HCT116 (cell line): ENCODE measurements around the gene WNT16. TPM values are rescaled to one million over a fixed set of nuclear protein-coding genes. Genes with fewer than 3 reads are reported as not detected.
A peak's percentile ranks its signal among the peaks of the same experiment; 100 is the strongest.

Experiments used
- ATAC-seq: fragments of 200-7000 bp; cut with Tn5 transposase; 2 replicates; pipeline ENCODE4 v1.9.1; 2020; ENCODE audit warnings: mild to moderate bottlenecking, moderate library complexity
- BruUV-seq: library from RNA; stranded (reverse); fragments of 400-500 nt; replicated peaks from 2 replicates; lab custom pipeline; 2021; lab: Mats Ljungman, UMichigan
- CTCF ChIA-PET: fragments of 300-600 bp; sonication (Branson Sonifier 250); formaldehyde crosslinking; loops from one replicate; lab custom pipeline; 2021; ENCODE audit warnings: antibody characterized with exemption; lab: Charles Lee
- POLR2A ChIA-PET: fragments of 300-600, 350-600 bp; sonication (Branson Sonifier 250); formaldehyde crosslinking; loops from one replicate; lab custom pipeline; 2021; ENCODE audit warnings: antibody characterized with exemption; lab: Charles Lee
- RAD21 ChIA-PET, 2 experiments: fragments of 300-600 bp; sonication (Branson Sonifier 250); formaldehyde crosslinking; loops; one replicate each; lab custom pipeline; 2023; ENCODE audit warnings: low total read pairs in 2 of 2; ENCODE audit not compliant: uncharacterized antibody in 2 of 2, unreplicated experiment in 2 of 2, low non-redundant PET in 1 of 2; lab: Charles Lee
- DNase-seq: peaks from one replicate; pipeline ENCODE4 v3.0.0-alpha.2; 2010; ENCODE audit warnings: low read depth, low spot score
- H2AFZ ChIP-seq: fragments of 200-600 bp; shearing (Covaris generic), sonication (generic); 2 replicates; pipeline ENCODE4 v1.6.1; 2017; ENCODE audit warnings: low read depth, mixed run types, mixed read lengths, antibody characterized with exemption, low read length; ENCODE audit not compliant: poor library complexity, severe bottlenecking
- H3K27ac ChIP-seq: 2 replicates; pipeline ENCODE4 v1.5.1; 2012; ENCODE audit warnings: low read depth, low read length
- H3K27me3 ChIP-seq: fragments of 200-600 bp; sonication (generic); 2 replicates; pipeline ENCODE4 v1.6.1; 2016; ENCODE audit warnings: mixed run types, low read length, mixed read lengths; ENCODE audit not compliant: insufficient read depth
- H3K36me3 ChIP-seq, 2 experiments: fragments of 200-500 bp in 1 of 2; fragments of 200-600 bp in 1 of 2; sonication (Bioruptor generic) in 1 of 2; sonication (generic) in 1 of 2; 2 replicates each; pipeline versions ENCODE4 v1.5.1 to v1.6.1; 2014 to 2016; ENCODE audit warnings: low read length in 2 of 2, inconsistent platforms in 1 of 2, mixed read lengths in 1 of 2, mixed run types in 1 of 2; ENCODE audit not compliant: insufficient read depth in 2 of 2, control insufficient read depth in 1 of 2
- H3K4me1 ChIP-seq, 2 experiments: fragments of 200-600 bp in 1 of 2; sonication (generic) in 1 of 2; 2 replicates each; pipeline versions ENCODE4 v1.5.1 to v1.6.1; 2012 to 2017; ENCODE audit warnings: low read length in 2 of 2, inconsistent platforms in 1 of 2, mild to moderate bottlenecking in 1 of 2, mixed read lengths in 1 of 2, mixed run types in 1 of 2, moderate library complexity in 1 of 2; ENCODE audit not compliant: insufficient read depth in 2 of 2, control insufficient read depth in 1 of 2
- H3K4me2 ChIP-seq: fragments of 200-600 bp; sonication (generic); 2 replicates; pipeline ENCODE4 v1.6.1; 2017; ENCODE audit warnings: mixed run types, low read length, mixed read lengths
- H3K4me3 ChIP-seq, 2 experiments: fragments of 200-600 bp in 1 of 2; sonication (generic) in 1 of 2; replicated peaks in 1 of 2; 2 replicates each; pipeline ENCODE4 v1.5.1; 2011 to 2016; ENCODE audit warnings: low read length in 2 of 2, control low read depth in 1 of 2, low read depth in 1 of 2, mild to moderate bottlenecking in 1 of 2, mixed read lengths in 1 of 2, mixed run types in 1 of 2
- H3K79me2 ChIP-seq: fragments of 200-600 bp; sonication (generic); 2 replicates; pipeline ENCODE4 v1.6.1; 2017; ENCODE audit warnings: mild to moderate bottlenecking, mixed run types, low read length, moderate library complexity, mixed read lengths; ENCODE audit not compliant: insufficient read depth
- H3K9ac ChIP-seq: fragments of 200-600 bp; sonication (generic); 2 replicates; pipeline ENCODE4 v1.6.1; 2016; ENCODE audit warnings: low read length, mixed read lengths
- H3K9me2 ChIP-seq: fragments of 200-600 bp; sonication (generic), shearing (Covaris generic); 2 replicates; pipeline ENCODE4 v1.6.1; 2017; ENCODE audit warnings: mixed run types, mild to moderate bottlenecking, moderate library complexity; ENCODE audit not compliant: insufficient read depth
- H3K9me3 ChIP-seq, 2 experiments: fragments of 200-500 bp in 1 of 2; fragments of 200-600 bp in 1 of 2; sonication (Bioruptor generic) in 1 of 2; sonication (generic) in 1 of 2; 2 replicates each; pipeline ENCODE4 v1.6.1; 2014 to 2017; ENCODE audit warnings: low read length in 2 of 2, mixed read lengths in 2 of 2, inconsistent platforms in 1 of 2, low read depth in 1 of 2, mild to moderate bottlenecking in 1 of 2, mixed run types in 1 of 2, moderate library complexity in 1 of 2; ENCODE audit not compliant: control insufficient read depth in 1 of 2, insufficient read depth in 1 of 2
- H4K20me1 ChIP-seq: fragments of 200-600 bp; sonication (generic), shearing (Covaris generic); 2 replicates; pipeline ENCODE4 v1.6.1; 2017; ENCODE audit warnings: mixed run types, mild to moderate bottlenecking, moderate library complexity; ENCODE audit not compliant: insufficient read depth
- CBX3 ChIP-seq: IDR thresholded peaks from 2 replicates; pipeline ENCODE4 v1.6.1; 2012; ENCODE audit warnings: low read depth
- EGR1 ChIP-seq: IDR thresholded peaks from 2 replicates; pipeline ENCODE4 v1.6.1; 2012; ENCODE audit warnings: low read depth
- JUND ChIP-seq: IDR thresholded peaks from 2 replicates; pipeline ENCODE4 v1.6.1; 2012
- SIN3A ChIP-seq: IDR thresholded peaks from 2 replicates; pipeline ENCODE4 v1.6.1; 2012; ENCODE audit warnings: low read depth
- SP1 ChIP-seq: IDR thresholded peaks from 2 replicates; pipeline ENCODE4 v1.6.1; 2012; ENCODE audit warnings: low read depth
- ZBTB33 ChIP-seq: IDR thresholded peaks from 2 replicates; pipeline ENCODE4 v1.6.1; 2011; ENCODE audit warnings: mild to moderate bottlenecking, low read length, moderate library complexity; ENCODE audit not compliant: insufficient replicate concordance; ENCODE audit errors: extremely low read depth
- ZFX ChIP-seq: fragments of 450-650 bp; IDR thresholded peaks from 2 replicates; pipeline ENCODE4 v1.6.1; 2017
- intact Hi-C: fragments of 100-400 bp; cut with micrococcal nuclease; formaldehyde crosslinking; loops from 2 replicates; pipeline ENCODE4 v1.10.0; 2022
- total RNA-seq: library from RNA; stranded (reverse); gene quantifications from one replicate; pipeline ENCODE4 v1.2.1, GENCODE V29; 2021; ENCODE audit not compliant: unreplicated experiment
- TF ChIP-seq, protein P1 (sequence below), 3 experiments: fragments of 200-600 bp in 1 of 3; sonication (generic) in 1 of 3; IDR thresholded peaks in 2 of 3; conservative IDR thresholded peaks in 1 of 3; 2 replicates each; pipeline ENCODE4 v1.5.1; 2012 to 2017; ENCODE audit warnings: low read depth in 2 of 3, low read length in 2 of 3, antibody characterized with exemption in 1 of 3, borderline replicate concordance in 1 of 3, control low read depth in 1 of 3, mild to moderate bottlenecking in 1 of 3, mixed read lengths in 1 of 3, mixed run types in 1 of 3, moderate library complexity in 1 of 3; ENCODE audit not compliant: insufficient read depth in 1 of 3

WNT16 gene
- total RNA-seq, 1 experiment from 2014 or later = 152 TPM

- H4K20me1 ChIP-seq = no peaks in the 10 kb centered on the region
- 0 out of 2 replicates have a peak overlapping the region, but pooled peaks have one; percentile 56 for H3K4me2 ChIP-seq
- H3K4me1 ChIP-seq = peaks cover 58 to 84% of the 10 kb centered on the region in 2 experiments
- DNase-seq = no peak
- peak overlapping the region; percentile 67; the same call in 1 of the 2 replicates for H3K9ac ChIP-seq
- ChIA-PET RAD21 (no interaction called here), CTCF (interaction anchor here (1.0 to 1.4 kb wide), 2 partner anchors 92 to 176 kb away, joined by 3 to 4 read pairs; partner anchors contain the start of gene FAM3C), POLR2A (interaction anchor here (1.2 kb wide), 1 partner anchor 9 kb away, joined by 5 read pairs; no protein-coding TSS in a partner anchor)
- peaks cover 0 to 5% of the 10 kb centered on the region in 2 experiments; a peak in 1 of 4 replicates for H3K36me3 ChIP-seq
- TF ChIP-seq SIN3A = no peak
- no peak for TF ChIP-seq ZFX
- TF ChIP-seq EGR1 = no peak
- TF ChIP-seq ZBTB33 = no peak
- no peaks in the 10 kb centered on the region for H3K27me3 ChIP-seq
- no peaks in the 10 kb centered on the region for H3K9me2 ChIP-seq
- H3K79me2 ChIP-seq = no peaks in the 10 kb centered on the region
- intact Hi-C loops = no loop called here
- no peak overlapping the region for H3K4me3 ChIP-seq
- no peak for ATAC-seq
- no TSS peak for BruUV-seq
- H3K9me3 ChIP-seq = no peaks in the 10 kb centered on the region
- no peak overlapping the region for H2AFZ ChIP-seq
- peak overlapping the region; percentile 96 for H3K27ac ChIP-seq
Observed at GRCh38 chr7:121304102-121304658, 24.6 kb upstream of the WNT16 start.

GRCh38 chr7:121305109-121305508 is 23.7 kb upstream of the WNT16 start:
- TF ChIP-seq JUND (no peak), CBX3 (no peak), SP1 (peak; percentile 17; the same call in 1 of the 2 replicates), SIN3A (no peak)
- TF ChIP-seq, protein P1, sequence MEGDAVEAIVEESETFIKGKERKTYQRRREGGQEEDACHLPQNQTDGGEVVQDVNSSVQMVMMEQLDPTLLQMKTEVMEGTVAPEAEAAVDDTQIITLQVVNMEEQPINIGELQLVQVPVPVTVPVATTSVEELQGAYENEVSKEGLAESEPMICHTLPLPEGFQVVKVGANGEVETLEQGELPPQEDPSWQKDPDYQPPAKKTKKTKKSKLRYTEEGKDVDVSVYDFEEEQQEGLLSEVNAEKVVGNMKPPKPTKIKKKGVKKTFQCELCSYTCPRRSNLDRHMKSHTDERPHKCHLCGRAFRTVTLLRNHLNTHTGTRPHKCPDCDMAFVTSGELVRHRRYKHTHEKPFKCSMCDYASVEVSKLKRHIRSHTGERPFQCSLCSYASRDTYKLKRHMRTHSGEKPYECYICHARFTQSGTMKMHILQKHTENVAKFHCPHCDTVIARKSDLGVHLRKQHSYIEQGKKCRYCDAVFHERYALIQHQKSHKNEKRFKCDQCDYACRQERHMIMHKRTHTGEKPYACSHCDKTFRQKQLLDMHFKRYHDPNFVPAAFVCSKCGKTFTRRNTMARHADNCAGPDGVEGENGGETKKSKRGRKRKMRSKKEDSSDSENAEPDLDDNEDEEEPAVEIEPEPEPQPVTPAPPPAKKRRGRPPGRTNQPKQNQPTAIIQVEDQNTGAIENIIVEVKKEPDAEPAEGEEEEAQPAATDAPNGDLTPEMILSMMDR (IDR thresholded peaks at IDR 0.05 in 2 of 3, conservative IDR thresholded peaks at IDR 0.05 in 1 of 3; ENCODE audit: borderline replicate concordance in 1 of 3, insufficient read depth in 1 of 3, low read depth in 2 of 3, low read length in 2 of 3) = no peak
- H3K4me3 ChIP-seq = no peak overlapping the region
- H3K9me2 ChIP-seq = no peaks in the 10 kb centered on the region
- H3K9me3 ChIP-seq = no peaks in the 10 kb centered on the region
- no peaks in the 10 kb centered on the region for H3K27me3 ChIP-seq
- no peaks in the 10 kb centered on the region for H3K79me2 ChIP-seq
- peak overlapping the region; percentile 11; the same call in 1 of the 2 replicates for H3K4me2 ChIP-seq
- DNase-seq = no peak
- ChIA-PET CTCF (interaction anchor here (1.4 kb wide), 1 partner anchor 91 kb away, joined by 3 read pairs; the partner anchor contains the start of gene FAM3C), POLR2A (interaction anchor here (1.2 kb wide), 1 partner anchor 8 kb away, joined by 5 read pairs; no protein-coding TSS in a partner anchor), RAD21 (no interaction called here)
- no peaks in the 10 kb centered on the region for H4K20me1 ChIP-seq
- peak overlapping the region; percentile 3; the same call in 1 of the 2 replicates for H3K27ac ChIP-seq
- no TSS peak for BruUV-seq
- ATAC-seq = no peak
- peaks cover 49 to 75% of the 10 kb centered on the region in 2 experiments for H3K4me1 ChIP-seq
- H3K9ac ChIP-seq = peak overlapping the region; percentile 28
- H2AFZ ChIP-seq = no peak overlapping the region
- peaks cover 0 to 12% of the 10 kb centered on the region in 2 experiments; a peak in 1 of 4 replicates for H3K36me3 ChIP-seq
- intact Hi-C loops = no loop called here
